Measurements from ENCODE around the gene ZNF275.

The ZNF275 gene

DNA sequence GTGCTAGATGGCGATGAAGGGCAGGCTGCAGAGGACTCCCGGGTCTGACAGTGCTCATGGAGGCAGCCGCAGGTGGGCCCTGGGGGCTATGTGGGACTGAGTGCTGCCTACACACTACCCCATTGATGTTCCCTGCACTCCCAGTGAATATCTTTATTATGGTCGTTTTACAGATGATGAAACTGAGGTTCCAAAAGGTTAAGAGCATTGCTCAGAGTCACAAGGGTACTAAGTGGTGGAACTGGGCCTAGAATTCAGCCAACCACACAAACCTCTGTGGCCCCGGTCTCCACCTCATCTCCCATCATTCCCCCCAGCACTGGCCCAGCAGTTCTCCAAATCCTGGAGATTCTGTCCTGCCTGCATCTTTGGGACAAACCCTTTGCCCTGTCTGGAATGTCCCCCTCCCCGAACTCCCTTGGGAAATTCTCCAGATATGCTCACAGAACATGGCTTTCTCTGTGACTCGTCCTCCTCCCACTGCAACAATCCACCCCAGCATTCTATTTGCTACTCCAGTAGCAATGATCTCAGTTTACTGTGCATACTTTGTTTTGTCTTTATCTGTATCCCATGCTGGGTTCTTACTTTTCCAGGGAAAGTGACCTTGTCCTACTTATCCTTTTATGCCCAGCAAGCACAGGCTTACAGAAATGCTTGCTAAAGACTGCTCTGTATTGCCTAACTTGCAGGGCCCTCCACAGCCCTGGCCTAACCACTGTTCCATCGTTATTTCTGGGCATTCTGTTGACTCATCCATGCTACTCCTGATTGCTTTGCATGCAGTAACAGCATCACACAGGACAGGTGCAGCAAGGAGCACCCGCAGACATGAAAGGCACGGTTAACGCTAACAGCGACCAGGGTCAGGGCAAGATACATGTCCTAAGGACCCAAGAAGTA is 26.4 kb upstream of the ZNF275 start:
- TF ChIP-seq FOXP2 (optimal IDR thresholded peaks at IDR 0.05; ENCODE audit: borderline replicate concordance, extremely low read depth, extremely low read length, insufficient read depth) (no peak), SIN3A (IDR thresholded peaks at IDR 0.05; ENCODE audit: borderline replicate concordance, insufficient read depth, low read length) (no peak), TAF1 (IDR thresholded peaks at IDR 0.05; ENCODE audit: borderline replicate concordance, insufficient read depth, low read length) (no peak), POLR2AphosphoS5 (IDR thresholded peaks at IDR 0.05; ENCODE audit: low read depth, low read length) (no peak)
- TF ChIP-seq, protein P1, sequence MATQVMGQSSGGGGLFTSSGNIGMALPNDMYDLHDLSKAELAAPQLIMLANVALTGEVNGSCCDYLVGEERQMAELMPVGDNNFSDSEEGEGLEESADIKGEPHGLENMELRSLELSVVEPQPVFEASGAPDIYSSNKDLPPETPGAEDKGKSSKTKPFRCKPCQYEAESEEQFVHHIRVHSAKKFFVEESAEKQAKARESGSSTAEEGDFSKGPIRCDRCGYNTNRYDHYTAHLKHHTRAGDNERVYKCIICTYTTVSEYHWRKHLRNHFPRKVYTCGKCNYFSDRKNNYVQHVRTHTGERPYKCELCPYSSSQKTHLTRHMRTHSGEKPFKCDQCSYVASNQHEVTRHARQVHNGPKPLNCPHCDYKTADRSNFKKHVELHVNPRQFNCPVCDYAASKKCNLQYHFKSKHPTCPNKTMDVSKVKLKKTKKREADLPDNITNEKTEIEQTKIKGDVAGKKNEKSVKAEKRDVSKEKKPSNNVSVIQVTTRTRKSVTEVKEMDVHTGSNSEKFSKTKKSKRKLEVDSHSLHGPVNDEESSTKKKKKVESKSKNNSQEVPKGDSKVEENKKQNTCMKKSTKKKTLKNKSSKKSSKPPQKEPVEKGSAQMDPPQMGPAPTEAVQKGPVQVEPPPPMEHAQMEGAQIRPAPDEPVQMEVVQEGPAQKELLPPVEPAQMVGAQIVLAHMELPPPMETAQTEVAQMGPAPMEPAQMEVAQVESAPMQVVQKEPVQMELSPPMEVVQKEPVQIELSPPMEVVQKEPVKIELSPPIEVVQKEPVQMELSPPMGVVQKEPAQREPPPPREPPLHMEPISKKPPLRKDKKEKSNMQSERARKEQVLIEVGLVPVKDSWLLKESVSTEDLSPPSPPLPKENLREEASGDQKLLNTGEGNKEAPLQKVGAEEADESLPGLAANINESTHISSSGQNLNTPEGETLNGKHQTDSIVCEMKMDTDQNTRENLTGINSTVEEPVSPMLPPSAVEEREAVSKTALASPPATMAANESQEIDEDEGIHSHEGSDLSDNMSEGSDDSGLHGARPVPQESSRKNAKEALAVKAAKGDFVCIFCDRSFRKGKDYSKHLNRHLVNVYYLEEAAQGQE (IDR thresholded peaks at IDR 0.05; ENCODE audit: insufficient read depth in 1 of 2, low read depth in 2 of 2, low read length in 2 of 2) = no peak

DNA sequence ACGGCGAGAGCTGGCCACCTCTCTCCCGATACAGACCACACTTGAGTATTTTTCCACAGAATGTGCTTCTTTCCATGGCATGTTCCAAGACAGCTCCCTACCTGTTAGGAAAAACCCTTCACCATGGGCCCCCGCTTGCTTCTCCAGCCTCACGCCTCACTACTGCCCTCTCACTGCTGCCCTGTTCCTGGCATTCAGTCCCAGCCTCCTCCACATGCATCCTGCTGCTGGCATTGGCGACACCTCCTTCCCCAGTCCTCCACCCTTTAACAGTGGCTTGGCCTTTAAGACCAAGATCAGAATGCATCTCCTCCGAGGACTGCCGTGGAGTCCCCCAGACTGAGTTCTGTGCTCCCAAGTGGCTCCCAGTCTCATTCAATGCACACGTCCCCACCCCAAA is 23.1 kb upstream of the ZNF275 start:
- TF ChIP-seq TAF1 (IDR thresholded peaks at IDR 0.05; ENCODE audit: borderline replicate concordance, insufficient read depth, low read length) (no peak), POLR2AphosphoS5 (IDR thresholded peaks at IDR 0.05; ENCODE audit: low read depth, low read length) (no peak), FOXP2 (optimal IDR thresholded peaks at IDR 0.05; ENCODE audit: borderline replicate concordance, extremely low read depth, extremely low read length, insufficient read depth) (no peak), SIN3A (IDR thresholded peaks at IDR 0.05; ENCODE audit: borderline replicate concordance, insufficient read depth, low read length) (no peak)
- TF ChIP-seq, protein P1 (IDR thresholded peaks at IDR 0.05; ENCODE audit: insufficient read depth in 1 of 2, low read depth in 2 of 2, low read length in 2 of 2) = no peak

GRCh38 chrX:153312041-153312440 is 21.9 kb upstream of the ZNF275 start:
- no peak for TF ChIP-seq POLR2AphosphoS5 (IDR thresholded peaks at IDR 0.05; ENCODE audit: low read depth, low read length)
- TF ChIP-seq TAF1 (IDR thresholded peaks at IDR 0.05; ENCODE audit: borderline replicate concordance, insufficient read depth, low read length) = no peak
- TF ChIP-seq, protein P1 (IDR thresholded peaks at IDR 0.05; ENCODE audit: insufficient read depth in 1 of 2, low read depth in 2 of 2, low read length in 2 of 2) = no peak

DNA sequence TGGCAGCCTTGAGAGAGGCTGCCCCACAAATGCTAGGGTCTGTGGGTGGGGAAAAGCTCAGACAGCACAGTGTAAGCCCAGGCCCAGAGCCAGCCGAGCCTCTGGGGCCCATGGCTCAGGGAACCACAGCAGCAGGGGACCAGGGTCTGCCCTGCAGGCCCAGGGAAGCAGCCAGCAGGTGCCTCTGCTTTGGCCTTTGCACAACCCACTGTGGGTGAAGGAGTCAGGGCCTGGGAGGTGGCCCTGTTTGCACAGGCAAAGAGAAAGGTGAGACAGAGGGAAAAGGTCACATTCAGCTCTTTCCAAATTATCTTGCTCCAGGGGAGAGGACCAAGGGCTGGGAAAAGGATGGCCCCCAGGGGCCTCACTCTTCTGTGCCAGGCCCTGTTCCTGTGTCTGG is 21.1 kb upstream of the ZNF275 start:
- TF ChIP-seq, protein P1 (IDR thresholded peaks at IDR 0.05; ENCODE audit: insufficient read depth in 1 of 2, low read depth in 2 of 2, low read length in 2 of 2) = no peak
- TF ChIP-seq TAF1 (IDR thresholded peaks at IDR 0.05; ENCODE audit: borderline replicate concordance, insufficient read depth, low read length) (no peak), POLR2AphosphoS5 (IDR thresholded peaks at IDR 0.05; ENCODE audit: low read depth, low read length) (no peak), SIN3A (IDR thresholded peaks at IDR 0.05; ENCODE audit: borderline replicate concordance, insufficient read depth, low read length) (no peak), FOXP2 (optimal IDR thresholded peaks at IDR 0.05; ENCODE audit: borderline replicate concordance, extremely low read depth, extremely low read length, insufficient read depth) (no peak)

All from PFSK-1 (cell line).